Osteocyte (in vitro differentiated cells): Measurements from ENCODE around the gene CCDC192. TPM values are rescaled to one million over a fixed set of nuclear protein-coding genes. Genes with fewer than 3 reads are reported as not detected.

ENCODE experiments used
- DNase-seq: peaks from one replicate; pipeline ENCODE4 v3.0.0; 2021; ENCODE audit warnings: mixed read lengths; ENCODE audit not compliant: unreplicated experiment; ENCODE audit errors: extremely low spot score
- H3K27ac Mint-ChIP-seq: one replicate; pipeline ENCODE4 v1.8.0; 2021; ENCODE audit warnings: mild to moderate bottlenecking, mixed read lengths; ENCODE audit not compliant: unreplicated experiment
- H3K27me3 Mint-ChIP-seq: one replicate; pipeline ENCODE4 v1.8.0; 2021; ENCODE audit warnings: mixed read lengths; ENCODE audit not compliant: unreplicated experiment
- H3K36me3 Mint-ChIP-seq: one replicate; pipeline ENCODE4 v1.8.0; 2021; ENCODE audit warnings: mixed read lengths; ENCODE audit not compliant: unreplicated experiment
- H3K4me1 Mint-ChIP-seq: one replicate; pipeline ENCODE4 v1.8.0; 2021; ENCODE audit warnings: mixed read lengths; ENCODE audit not compliant: unreplicated experiment
- H3K4me3 Mint-ChIP-seq: one replicate; pipeline ENCODE4 v1.8.0; 2021; ENCODE audit warnings: mild to moderate bottlenecking, moderate library complexity, mixed read lengths; ENCODE audit not compliant: unreplicated experiment
- H3K9me3 Mint-ChIP-seq: one replicate; pipeline ENCODE4 v1.8.0; 2021; ENCODE audit warnings: mixed read lengths; ENCODE audit not compliant: unreplicated experiment
- total RNA-seq: library from RNA; stranded (reverse); gene quantifications from 2 replicates; pipeline ENCODE4 v1.2.1, GENCODE V29; 2021
- TF ChIP-seq, protein P1 (sequence below): fragments of 200-600 bp; sonication (generic); IDR thresholded peaks from 2 replicates; pipeline ENCODE4 v1.5.0; 2021; ENCODE audit warnings: antibody characterized with exemption, mild to moderate bottlenecking, moderate library complexity

CCDC192 gene
- total RNA-seq, 1 donor from 2014 or later, result not detected

DNA sequence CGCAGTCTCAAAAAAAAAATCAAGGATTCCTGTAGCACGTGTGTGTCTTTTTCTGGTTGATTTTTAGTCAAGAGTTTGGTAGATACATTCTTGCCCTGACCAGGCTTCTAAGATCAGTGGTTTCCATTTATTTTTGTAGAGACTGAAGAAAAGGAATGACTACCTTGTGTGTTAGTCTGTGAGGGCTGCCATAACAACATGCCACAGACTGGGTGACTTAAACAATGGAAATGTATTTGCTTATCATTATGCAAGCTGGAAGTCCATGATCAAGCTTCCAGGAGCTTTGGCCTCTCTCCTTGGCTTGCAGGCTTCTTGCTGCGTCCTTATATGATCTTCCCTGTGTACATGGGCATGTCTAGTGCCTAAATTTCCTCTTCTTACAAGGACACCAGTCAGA, 127.0 kb downstream of the CCDC192 start:
- Mint-ChIP-seq H3K36me3 (no peaks in the 10 kb centered on the region), H3K4me1 (peaks cover 4% of the 10 kb centered on the region), H3K4me3 (no peak overlapping the region), H3K27me3 (peaks cover 2% of the 10 kb centered on the region), H3K9me3 (no peaks in the 10 kb centered on the region), H3K27ac (no peak overlapping the region)
- no peak for DNase-seq
- TF ChIP-seq, protein P1, sequence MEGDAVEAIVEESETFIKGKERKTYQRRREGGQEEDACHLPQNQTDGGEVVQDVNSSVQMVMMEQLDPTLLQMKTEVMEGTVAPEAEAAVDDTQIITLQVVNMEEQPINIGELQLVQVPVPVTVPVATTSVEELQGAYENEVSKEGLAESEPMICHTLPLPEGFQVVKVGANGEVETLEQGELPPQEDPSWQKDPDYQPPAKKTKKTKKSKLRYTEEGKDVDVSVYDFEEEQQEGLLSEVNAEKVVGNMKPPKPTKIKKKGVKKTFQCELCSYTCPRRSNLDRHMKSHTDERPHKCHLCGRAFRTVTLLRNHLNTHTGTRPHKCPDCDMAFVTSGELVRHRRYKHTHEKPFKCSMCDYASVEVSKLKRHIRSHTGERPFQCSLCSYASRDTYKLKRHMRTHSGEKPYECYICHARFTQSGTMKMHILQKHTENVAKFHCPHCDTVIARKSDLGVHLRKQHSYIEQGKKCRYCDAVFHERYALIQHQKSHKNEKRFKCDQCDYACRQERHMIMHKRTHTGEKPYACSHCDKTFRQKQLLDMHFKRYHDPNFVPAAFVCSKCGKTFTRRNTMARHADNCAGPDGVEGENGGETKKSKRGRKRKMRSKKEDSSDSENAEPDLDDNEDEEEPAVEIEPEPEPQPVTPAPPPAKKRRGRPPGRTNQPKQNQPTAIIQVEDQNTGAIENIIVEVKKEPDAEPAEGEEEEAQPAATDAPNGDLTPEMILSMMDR, result no peak

DNA sequence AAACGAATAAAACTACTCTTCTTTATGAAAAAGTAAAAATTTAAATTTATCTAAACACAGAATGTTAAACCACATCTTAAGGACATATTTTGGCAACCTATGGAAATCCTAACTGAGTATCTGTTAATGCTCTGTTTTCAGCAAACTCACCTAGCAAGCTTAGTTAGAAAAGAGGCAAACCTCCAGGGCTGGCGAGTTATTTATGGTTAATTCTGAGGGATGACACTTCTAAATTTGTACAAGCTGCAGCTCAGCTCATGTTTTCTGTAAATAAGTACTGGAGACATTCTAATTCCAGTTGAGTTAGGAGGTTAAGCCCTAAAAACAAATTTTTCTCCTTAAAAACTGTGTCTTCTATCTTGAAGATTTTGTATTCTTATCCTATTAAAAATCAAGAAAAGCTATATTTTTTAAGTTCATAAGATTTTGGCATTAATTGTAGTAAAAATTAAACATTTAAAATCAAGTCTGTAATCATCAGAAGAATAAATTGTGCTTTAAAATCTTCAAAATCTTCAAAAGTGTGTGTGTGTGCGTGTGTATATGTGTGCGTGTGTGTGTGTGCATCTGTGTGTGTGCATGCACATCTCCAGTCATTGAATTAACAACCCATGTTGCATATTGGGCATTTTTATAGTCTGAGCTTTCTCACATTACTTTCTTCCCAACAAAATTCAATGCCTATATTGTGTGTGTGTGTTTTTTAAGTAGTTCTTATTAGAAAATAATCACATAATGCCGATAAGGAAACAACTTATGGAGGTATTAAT, 127.8 kb downstream of the CCDC192 start:
- TF ChIP-seq, protein P1, result no peak
- Mint-ChIP-seq H3K36me3 (no peaks in the 10 kb centered on the region), H3K4me3 (no peak overlapping the region), H3K4me1 (peaks cover 4% of the 10 kb centered on the region), H3K27ac (no peak overlapping the region), H3K9me3 (no peaks in the 10 kb centered on the region), H3K27me3 (peaks cover 2% of the 10 kb centered on the region)
- DNase-seq, result no peak

DNA sequence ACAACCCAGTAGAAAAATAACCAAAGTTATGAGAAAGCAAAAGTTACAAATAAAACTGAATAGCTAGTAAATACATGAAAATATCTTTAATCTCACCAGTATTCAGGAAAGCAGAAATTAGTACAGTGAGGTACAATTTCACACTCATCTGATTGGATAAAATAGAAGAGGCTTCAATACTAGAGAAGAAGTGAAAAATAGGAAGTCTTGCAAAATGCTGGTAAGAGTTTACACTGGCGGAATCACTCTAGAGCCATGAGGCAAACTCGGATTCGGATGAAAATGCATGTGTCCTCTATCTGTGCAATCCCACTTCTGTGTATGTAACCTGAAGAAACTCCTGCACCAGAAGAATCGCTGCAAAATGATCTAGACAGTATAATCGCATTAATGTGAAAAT, 128.9 kb downstream of the CCDC192 start:
- Mint-ChIP-seq H3K36me3 (no peaks in the 10 kb centered on the region), H3K4me3 (no peak overlapping the region), H3K4me1 (no peaks in the 10 kb centered on the region), H3K27ac (no peak overlapping the region), H3K9me3 (no peaks in the 10 kb centered on the region), H3K27me3 (peaks cover 2% of the 10 kb centered on the region)
- TF ChIP-seq, protein P1, result no peak
- DNase-seq, result no peak

- peaks cover 3% of the 10 kb centered on the region for H3K4me1 Mint-ChIP-seq
- H3K9me3 Mint-ChIP-seq, result no peaks in the 10 kb centered on the region
- DNase-seq, result no peak
- TF ChIP-seq, protein P1, result no peak
- H3K4me3 Mint-ChIP-seq, result no peak overlapping the region
- no peaks in the 10 kb centered on the region for H3K36me3 Mint-ChIP-seq
- H3K27ac Mint-ChIP-seq, result no peak overlapping the region
- peaks cover 2% of the 10 kb centered on the region for H3K27me3 Mint-ChIP-seq
Observed at GRCh38 chr5:127834094-127834531, 130.9 kb downstream of the CCDC192 start.

GRCh38 chr5:127834554-127834953, 131.4 kb downstream of the CCDC192 start:
- no peak overlapping the region for H3K4me3 Mint-ChIP-seq
- H3K36me3 Mint-ChIP-seq, result no peaks in the 10 kb centered on the region
- H3K4me1 Mint-ChIP-seq, result peaks cover 3% of the 10 kb centered on the region
- no peak for DNase-seq
- no peak overlapping the region for H3K27ac Mint-ChIP-seq
- H3K9me3 Mint-ChIP-seq, result no peaks in the 10 kb centered on the region
- peaks cover 2% of the 10 kb centered on the region for H3K27me3 Mint-ChIP-seq
- TF ChIP-seq, protein P1, result no peak
